ENCODE data around the gene SYNJ2BP.
"Not testable (repeated sequence)": the region's sequence is repeated elsewhere in the genome, so short reads cannot be mapped to it uniquely, and the experiment has no call there.

SYNJ2BP gene, protein sequence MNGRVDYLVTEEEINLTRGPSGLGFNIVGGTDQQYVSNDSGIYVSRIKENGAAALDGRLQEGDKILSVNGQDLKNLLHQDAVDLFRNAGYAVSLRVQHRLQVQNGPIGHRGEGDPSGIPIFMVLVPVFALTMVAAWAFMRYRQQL

DNA sequence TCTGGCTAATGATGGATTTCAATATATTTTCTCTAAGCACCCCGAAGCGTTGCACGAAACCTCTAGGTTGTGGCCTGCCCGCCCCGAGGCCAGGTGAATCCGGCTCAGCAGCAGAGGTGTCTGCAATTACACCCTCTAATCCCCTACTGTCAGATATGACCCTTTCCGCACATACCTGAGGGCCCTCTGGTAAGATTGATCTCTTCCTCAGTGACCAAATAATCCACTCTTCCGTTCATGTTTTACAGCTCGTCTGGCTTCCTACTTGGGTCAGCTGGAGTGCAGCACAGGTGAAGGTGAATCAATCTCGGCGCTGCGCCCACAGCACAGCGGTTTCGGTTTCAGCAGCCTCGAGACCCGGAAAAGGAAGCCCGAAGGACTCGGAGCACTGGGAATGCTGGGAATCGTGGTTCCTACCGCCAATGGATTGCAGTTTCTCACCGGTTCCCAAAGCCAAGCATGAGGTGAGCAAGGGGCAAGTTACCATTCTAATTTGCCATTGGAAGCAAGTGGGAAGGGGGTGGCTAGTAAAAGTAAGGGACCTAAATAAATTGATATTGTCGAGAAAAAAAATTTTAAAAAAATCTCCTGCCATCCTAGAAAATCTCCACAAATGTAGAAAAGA is at the start of gene SYNJ2BP:
TSS of gene SYNJ2BP (minus strand) at position 366 of the 625 bp plus-strand sequence. CDS start at position 239, 127 bp downstream.
- DNase-seq, result peak; percentile 65

DNA sequence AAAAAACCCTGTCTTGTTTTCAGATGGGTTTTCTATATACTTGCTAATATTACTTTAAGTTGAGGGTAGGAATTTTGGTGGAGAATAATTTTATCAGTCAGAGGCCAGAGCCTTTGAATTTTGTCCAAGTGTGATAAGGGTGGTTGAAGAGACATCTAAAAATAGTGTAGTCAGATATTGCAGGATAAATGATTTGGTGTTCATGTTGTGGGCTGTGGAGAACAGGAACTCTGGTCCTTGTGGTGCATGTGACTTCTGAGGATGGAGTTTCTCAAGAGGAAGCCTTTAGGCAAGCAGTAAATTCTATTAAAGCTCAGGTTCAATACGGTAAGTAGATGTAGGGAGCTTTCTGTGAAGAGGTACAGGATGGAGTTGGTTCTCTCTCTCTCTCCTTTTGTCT is 37.8 kb upstream of the SYNJ2BP start:
- no peak for DNase-seq

DNA sequence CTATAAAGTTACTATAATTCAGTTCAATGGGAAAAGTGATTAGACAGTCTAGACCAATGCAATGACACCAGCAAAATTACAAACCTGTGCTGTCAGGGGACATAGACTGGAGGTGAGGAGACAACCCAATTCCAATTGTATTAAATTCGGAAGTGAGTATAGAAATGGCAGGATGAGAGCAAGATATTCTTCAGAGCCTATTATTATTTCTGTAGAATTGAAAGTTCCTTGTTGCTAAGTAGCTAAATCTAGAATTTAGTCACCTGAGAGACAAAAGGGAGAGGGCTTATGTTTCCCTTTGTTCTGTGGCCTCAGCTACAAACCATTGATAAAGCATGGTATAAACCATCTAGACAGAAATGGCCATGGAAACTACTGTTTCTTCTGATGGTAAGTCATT is 35.0 kb upstream of the SYNJ2BP start, which contains the start of gene ADAM21:
TSS of gene ADAM21 (plus strand) at position 301 of the 400 bp plus-strand sequence. CDS start 5,326 bp downstream, outside the sequence.
- no peak for DNase-seq

DNA sequence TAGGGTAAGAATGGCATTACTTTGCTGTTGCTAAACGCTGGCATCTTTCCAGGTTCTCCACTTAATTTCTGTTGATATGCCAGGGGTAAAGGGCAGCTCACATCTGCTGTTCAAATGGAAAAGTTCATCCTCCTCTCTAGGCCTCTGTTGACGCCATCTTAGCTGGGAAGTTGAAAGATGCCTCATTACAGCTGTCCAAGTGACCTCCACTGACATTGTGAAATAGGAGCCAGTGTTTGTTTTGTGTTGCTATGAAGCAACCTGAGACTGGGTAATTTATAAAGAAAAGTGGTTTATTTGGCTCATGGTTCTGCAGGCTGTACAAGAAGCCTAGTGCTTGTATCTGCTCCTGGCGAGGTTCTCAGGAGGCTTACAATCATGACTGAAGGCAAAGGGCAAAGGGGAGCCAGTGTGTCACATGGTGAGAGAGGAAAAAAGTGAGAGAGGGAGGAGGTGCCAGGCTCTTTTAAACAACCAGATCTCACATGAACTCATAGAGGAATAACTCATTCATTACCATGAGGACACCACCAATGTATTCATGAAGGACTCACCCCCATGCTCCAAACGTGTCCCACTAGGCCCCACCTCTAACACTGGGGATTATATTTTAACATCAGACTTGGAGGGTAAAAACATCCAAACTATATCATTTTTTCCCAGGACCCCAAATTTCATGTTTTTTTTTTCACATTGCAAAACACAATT is 31.9 kb upstream of the SYNJ2BP start:
- no peak for DNase-seq

DNA sequence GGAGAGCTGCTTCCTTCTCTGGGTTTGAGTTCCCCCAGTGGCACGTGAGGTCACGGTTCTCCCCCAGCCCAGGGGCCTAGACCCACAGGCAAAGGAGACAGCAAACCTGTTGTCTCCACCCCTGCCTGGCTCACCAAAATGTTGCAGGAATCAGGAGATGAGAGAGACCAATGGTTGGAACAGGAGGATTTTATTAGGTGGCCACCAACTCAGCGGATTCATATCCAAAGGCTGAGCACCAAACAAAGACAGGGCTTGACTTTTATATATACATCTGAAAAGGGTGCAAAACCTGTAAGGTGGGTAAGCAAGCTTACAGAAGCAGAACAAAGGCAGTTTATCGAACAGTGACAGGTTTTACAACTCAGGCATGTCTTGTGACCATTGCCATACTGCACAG is 25.9 kb upstream of the SYNJ2BP start:
- DNase-seq, result no peak

DNA sequence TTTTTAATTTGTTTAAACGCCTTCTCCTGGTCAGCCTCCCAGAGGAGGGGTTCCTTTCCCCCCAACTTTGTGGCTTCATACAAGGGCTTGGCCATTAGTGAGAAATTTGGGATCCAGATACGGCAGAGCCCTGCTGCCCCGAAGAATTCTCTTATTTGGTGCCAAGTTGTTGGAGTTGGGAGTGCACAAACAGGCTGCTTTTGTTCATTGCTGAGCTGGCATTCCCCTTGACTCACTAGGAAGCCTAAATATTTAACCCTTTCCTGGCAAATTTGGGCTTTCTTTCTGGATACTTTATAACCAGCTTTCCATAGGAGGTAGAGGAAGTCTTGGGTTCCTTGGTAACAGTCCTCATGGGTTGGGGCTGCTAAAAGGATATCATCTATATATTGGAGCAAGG is 24.8 kb upstream of the SYNJ2BP start:
- no peak for DNase-seq

DNA sequence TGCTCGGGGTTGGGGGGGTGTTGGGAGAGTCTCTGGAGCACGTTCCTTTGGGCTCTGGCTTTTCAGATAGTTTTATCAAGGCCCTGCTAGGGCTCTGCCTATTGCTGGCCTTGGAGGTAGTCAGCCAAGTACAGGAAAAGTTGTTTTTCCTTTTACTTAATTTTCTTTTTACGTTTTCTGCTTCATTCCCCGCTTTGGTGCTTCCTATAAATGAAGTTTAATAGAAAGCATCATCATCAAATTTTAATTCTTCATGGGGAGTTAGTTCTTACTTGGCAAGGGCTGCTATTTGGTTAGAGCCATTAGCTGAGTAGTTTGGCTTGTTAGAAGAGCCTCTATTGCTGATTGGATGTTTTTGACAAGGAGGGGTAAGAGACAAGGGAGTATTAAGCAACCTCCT is 20.0 kb upstream of the SYNJ2BP start:
- DNase-seq, result no peak

DNA sequence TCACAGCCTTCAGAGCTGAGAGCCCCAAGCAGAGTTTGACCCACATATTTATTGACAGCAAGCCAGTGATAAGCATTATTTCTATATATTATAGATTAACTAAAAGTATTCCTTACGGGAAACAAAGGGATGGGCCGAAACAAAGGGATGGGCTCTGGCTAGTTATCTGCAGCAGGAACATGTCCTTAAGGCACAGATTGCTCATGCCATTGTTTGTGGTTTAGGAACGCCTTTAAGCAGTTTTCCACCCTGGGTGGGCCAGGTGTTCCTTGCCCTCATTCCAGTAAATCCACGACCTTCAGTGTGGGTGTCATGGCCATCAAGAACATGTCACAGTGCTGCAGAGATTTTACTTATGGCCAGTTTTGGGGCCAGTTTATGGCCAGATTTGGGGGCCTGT is 9.7 kb upstream of the SYNJ2BP start:
- not testable (repeated sequence) for DNase-seq

DNA sequence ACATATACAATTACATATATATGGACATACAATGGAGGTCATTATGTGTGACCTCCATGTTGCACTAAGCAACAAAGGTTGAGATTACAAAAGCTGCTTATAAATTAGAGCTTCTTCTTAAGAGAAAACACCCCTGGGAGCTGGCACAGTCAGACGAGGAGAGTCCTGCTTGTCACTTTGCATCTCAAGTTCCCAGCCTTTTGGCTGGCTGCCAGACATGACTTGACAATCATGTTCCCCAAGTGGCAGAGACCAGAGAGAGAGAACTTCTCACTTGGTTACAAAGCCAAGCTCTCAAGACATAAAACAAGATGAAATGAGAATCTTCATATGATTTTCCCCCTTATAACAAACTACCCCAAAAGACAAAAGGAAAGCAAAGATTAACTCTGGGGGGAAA is 8.5 kb upstream of the SYNJ2BP start:
- no peak for DNase-seq

DNA sequence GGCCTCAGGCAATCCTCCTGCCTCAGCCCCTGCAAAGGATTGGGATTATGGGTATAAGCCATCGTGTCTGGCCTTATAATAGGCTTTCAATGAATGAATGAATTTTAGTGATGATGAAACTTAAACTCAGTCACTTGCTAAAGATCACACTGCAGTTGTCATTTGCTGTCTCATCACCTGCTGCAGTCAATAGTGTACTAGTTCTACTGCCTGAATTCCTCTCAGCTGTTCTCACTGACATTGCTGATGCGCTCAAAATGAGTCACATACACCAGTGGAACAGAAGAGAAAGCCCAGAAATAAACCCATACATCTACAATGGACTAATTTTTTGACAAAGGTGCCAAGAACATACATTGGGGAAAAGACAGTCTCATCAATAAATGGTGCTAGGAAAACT is 5.6 kb upstream of the SYNJ2BP start:
- DNase-seq, result no peak

DNA sequence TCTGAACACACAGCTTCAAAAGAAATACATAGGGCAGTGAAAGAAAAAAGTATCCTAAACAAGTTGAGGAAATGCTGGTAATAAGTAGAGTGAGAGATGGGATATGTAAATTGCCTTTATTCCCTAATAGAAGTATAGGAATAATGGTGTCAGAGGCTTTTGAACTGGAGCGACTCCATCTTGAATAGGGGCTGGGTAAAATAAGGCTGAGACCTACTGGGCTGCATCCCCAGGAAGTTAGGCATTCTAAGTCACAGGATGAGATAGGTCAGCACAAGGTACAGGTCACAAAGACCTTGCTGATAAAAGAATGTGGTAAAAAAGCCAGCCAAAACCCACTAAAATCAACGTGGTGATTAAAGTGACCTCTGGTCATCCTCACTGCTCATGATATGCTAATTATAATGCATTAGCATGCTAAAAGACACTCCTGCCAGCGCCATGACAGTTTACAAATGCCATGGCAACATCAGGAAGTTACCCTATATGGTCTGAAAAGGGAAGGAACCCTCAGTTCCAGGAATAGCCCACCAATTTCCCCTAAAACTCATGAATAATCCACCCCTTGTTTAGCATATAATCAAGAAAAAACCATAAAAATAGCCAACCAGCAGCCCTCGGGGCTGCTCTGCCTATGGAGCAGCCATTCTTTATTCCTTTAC is 2.5 kb upstream of the SYNJ2BP start:
- not testable (repeated sequence) for DNase-seq

DNA sequence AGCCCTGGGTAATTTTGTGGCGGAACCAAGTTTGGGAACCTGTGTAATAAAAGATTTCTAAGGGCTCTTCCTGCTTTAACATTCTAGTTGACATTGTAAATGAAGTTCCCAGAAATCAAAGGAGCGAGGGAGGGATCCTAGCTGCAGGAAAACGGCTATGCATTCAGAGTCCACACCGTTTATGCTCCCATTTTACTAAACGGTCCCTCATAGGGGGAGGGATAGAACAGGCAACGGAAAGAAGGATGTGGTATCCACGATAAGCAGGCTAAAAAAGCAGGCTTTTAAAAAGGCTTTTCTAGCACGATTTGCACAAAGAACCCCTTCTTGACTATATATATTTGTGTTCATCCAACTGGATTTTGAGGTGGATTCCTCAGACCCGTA is 559 bp downstream of the SYNJ2BP start:
- no peak for DNase-seq

DNA sequence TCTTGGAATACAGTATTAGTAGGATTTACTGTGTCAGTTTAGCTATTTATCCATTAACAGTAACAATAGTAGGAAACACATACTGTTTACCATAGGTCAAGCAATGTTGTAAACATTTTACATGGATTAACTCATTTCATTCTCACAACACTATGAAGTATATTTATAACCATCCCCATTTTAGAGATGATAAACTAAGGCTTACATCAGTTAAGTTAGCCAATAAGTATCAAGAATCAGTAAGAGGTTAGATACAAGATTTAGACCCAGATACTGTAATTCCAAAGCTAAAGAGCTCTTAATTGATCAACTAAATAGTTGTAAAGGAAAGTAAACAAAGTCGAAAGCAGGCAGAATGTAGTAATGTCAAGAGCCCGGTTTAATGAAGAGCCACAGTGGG is 1.1 kb downstream of the SYNJ2BP start:
- DNase-seq, result no peak

DNA sequence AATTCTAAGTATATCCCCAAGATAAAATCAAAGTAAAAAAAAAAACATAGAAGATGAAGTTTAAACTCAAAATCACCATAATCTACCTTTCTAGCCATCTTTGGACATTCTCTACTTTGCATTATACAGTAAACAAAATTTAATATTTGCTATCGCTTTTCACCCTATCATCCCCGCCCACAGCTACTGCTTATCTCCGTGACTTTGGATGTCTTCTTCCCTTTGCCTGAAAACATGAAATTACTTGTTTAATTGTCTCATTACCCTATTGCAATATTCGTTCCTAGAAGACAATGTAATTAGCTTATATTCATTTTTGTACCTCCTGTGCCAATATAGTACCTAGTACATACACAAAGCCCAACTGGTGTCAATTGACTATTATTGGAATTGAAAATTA is 9.3 kb downstream of the SYNJ2BP start:
- no peak for DNase-seq

DNA sequence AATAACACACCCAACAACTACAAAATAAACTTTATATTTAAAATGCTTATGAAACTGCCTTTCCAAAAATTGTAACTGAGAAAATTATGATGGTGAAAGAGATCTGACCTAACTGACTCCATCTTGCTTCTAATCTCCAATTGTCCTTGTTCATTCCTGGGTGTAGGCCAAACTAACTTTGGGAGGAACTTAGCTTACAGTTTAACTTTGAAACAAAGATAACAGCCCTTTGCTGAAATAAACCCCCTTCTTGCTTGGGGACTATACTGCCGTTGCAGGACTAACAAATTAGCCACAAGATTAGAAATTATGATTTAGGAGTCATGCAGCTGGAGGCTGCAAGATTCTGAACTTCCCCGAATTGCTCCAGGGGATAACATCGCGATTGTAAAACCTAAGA is 10.7 kb downstream of the SYNJ2BP start:
- not testable (repeated sequence) for DNase-seq

DNA sequence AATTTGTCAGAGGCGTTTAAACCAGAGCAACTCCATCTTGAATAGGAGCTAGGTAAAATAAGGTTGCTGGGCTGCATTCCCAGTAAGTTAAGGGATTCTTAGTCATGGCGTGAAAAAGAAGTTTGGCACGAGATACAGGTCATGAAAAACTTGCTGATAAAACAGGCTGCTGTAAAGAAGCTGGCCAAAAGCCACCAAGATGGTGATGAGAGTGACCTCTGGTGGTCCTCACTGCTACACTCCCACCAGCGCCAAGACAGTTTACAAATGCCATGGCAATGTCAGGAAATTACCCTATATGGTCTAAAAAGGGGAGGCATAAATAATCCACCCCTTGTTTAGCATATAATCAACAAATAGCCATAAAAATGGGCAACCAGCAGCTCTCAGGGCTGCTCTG is 13.6 kb downstream of the SYNJ2BP start:
- DNase-seq, result not testable (repeated sequence)

DNA sequence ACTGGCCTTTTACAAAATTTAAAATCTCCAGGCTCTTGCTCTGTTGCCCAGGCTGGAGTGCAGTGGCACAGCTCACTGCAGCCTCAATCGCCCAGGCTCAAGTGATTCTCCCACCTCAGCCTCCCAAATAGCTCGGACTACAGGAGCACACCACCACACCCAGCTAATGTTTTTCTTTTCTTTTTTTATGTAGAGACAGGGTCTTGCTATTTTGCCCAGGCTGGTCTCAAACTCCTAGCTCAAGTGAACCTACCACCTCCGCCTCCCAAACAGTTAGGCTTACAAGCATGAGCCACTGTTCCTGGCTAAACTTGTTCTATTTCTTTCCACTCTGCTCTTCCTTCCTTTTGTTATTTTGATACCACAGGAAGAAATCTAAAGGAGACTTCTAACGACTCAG is 15.2 kb downstream of the SYNJ2BP start:
- DNase-seq, result no peak

DNA sequence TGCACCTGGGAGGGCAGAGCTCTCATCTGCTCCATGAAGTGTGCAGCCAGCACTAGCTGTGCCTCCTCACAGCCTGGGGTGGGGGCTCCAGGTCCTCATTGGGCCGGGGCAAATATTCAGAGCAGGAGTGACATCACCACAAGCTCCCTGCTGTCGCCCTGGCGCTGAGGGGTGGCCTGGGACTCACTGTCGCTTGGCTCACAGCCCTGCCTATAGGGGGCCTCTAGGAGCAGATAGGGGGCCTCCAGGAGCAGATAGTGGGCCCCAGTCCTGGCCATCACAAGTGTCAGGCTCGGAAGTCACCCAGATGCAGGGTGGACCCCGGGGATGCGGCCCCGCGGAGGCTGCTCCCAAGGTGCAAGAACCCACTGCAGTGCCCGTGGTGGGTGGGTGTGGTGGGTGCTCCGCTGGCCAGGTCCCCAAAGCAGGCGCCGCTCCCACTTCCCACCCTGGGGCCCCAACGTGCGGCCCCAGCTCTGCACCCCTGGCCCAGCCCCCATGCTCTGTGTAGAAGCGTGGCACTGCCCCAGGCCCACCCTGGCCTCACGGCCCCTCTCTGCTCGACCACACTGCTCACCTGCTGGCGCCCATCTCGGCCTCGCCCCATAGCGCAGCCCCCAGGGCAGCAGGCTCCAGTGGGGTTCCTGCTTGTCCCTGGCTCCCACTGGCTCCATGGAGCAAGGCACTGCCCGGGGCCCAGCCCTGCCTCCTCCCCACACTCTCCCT is 18.0 kb downstream of the SYNJ2BP start:
- no peak for DNase-seq

DNA sequence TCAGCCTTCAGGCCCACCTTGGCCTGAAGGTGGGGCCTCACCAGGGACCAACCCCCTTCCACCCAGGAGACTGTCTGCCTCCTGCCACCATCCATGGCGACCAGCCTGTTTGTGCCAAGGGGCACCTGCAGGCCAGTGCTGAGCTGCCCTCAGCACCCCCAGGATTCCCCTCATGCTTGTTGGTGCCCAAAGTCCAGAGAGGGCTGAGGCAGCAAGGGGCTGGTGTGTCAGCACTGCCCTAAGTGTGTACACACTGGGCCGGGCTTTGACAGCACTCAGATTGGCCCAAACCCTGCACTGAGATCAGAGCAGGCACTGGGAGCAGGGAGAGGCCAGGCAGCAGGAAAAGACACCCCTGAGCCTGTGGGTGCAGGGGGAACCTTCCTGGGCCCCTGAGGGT is 18.6 kb downstream of the SYNJ2BP start:
- no peak for DNase-seq

DNA sequence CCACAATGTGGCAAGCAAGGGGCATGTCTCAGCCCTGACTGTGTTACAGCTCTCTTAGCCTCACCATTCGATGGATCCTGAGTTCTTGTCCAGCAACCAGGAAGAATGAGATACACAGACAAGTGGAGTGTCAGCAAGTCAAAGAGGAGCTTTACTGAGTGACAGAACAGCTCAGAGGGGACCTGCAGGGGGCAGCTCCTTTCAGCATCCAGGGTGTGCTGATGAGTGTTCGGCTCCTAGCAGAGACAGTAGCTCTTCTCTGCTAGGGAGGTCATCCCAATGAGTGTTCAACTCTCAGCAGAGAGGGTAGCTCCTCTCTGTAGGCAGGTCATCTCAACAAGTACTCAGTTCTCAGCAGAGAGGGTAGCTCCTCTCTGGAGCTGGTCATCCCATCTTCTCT is 19.1 kb downstream of the SYNJ2BP start:
- DNase-seq, result no peak

DNA sequence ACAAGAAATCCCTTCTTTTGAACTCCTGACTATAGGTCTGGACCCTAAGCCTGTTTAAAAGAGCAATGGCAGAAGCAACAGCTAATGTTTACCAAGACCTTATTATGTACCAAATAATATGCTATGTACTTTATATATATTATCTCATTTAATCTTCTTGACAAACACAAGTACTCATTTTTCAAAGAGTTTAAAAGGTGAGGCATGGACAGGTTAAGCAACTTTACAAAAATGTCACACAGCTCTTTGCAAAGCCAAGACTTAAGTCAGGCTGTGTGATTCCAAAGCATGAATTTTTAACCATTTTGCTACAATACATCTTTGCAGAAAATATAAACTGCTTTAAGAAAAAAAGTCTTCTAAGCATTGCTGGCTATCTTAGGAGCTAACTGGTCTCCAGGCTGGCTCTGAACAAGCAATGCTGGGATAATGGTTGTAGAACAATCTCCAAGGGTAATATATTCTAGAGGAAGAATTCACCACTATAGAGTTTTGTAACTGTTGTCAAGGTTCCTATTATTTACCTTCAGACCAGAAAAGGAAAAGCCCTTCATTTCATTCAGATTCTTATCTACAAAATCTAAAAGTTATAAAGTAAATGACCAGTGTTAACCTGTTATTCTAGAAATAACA is 22.1 kb downstream of the SYNJ2BP start:
- no peak for DNase-seq

DNA sequence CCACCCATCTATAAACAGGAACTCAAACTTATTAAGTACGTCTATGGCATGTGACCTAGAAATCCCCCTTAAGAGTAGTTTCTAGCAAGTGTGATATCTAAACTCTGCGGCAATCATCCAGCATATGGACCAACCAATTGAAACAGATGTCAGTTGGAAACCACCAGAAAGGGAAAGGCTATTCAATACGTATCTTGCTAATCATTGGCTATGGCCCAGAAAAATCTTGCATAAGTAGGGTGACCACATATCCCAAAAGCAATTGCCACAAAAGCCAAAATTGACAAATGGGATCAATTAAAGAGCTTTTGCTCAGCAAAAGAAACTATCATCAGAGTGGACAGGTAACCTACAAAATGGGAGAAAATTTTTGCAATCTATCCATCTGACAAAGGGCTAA is 24.2 kb downstream of the SYNJ2BP start:
- no peak for DNase-seq
